Dedifferentiated amniotic fluid mesenchymal stem cell (primary cell): ENCODE results near the gene PAX5.
"Not testable (repeated sequence)": the region's sequence is repeated elsewhere in the genome, so short reads cannot be mapped to it uniquely, and the experiment has no call there.

ENCODE experiments used
- DNase-seq: peaks from one replicate; pipeline ENCODE4 v3.0.0-alpha.2; 2016; ENCODE audit errors: extremely low spot score

The PAX5 gene

DNA sequence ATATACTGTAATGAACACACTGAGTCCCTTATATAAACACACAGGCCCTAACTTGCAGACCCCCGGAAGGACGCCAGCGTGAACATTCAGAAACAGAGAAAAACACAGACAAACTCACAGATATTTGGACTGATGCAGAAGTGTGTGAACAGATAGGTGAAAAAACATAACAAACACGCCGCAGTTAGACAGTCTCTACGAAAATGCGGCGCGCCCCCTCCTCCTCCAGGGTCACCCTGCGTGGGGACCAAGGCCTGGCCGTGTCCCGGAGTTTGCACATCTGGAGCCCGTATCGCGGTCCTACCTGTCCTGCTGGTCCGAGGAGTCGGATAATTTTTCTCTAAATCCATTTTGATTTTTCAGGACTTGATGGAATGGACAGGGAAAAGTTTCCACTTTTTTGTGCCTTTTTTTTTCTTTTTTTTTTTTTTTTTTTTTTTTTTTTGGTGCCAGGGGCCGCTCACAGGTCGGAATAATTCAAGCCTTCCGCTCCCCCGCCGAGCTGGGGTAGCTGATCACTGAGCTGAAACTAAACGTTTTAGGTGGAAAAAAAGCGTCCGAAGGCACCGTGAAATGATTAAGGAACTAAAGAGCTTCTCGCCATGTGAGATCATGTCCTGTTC lies at the start of gene PAX5:
Gene PAX5, minus strand, starts transcription at position 587 of the 623 bp plus-strand sequence. Its CDS starts 237 bp downstream, at position 350.
- DNase-seq: no peak

DNA sequence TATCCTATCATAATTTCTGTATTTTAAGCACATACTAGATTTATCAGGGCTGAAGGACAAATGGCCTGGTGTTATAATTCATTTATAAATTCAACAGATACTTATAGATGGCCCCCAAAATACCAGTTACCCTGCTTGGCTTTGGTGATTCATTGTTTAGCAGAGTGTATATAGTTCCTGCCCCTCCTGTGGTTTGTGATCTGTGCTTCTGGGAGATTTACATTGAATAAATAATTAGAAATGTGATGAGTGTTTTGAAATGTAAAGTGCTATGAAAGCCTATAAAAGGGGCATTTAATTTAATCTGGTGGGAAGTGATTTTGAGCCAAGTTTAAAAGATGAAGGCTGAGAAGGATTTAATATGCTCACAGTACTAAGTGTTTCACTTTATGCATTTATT lies 49.6 kb upstream of the PAX5 start:
- DNase-seq: peak; percentile 13

DNA sequence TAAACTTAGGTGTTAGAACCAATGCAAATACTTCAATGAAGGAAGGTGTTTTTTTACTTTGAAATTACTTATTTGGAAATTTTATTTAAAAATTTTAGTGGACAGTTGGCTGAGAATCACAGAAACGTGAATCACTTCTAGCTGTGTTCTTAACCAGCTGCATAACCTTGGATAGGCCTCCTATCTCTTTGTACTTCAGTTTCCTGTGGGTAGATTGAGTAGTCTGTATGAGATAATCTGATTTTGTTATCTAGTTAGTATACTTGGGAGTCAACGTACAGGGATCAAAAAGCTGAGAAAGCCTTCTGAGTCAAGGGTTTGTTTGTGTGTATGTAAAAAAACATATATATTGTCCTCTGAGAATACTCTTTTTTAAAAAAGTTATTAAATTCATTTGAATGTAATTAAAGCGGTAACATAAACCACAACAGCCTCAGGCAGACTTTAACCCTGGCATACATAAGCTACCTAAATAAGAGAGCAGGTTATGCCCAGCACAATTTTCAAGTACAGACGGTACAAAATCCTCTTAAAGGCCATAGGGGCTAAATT lies 48.2 kb upstream of the PAX5 start:
- peak; percentile 14 for DNase-seq

- DNase-seq: not testable (repeated sequence)
Observed at GRCh38 chr9:37081507-37081906, 47.4 kb upstream of the PAX5 start.

DNA sequence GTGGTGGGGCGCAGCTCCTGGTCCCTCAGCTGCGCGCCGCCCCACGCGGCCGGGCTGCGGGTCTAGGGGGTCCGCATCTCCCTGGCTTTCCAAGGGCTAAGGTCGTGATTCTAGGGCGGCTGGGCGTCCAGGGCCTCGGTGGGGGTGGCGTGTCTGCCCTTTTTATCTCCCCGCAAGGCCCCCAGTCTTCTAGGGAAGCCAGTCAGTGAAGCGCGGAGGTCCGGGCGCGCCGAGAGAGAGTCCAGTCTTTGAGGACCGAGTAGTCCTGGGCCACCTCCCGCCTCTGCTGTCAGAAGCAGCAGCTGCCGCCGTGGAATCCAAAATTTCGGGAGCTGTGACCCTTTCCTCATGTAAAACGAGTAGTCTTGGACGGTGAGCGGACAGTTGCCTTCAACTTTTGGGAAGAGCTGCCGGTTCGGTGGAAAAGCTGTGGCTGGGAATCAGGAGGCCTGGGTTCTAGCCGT lies 46.1 kb upstream of the PAX5 start:
- DNase-seq: not testable (repeated sequence)

DNA sequence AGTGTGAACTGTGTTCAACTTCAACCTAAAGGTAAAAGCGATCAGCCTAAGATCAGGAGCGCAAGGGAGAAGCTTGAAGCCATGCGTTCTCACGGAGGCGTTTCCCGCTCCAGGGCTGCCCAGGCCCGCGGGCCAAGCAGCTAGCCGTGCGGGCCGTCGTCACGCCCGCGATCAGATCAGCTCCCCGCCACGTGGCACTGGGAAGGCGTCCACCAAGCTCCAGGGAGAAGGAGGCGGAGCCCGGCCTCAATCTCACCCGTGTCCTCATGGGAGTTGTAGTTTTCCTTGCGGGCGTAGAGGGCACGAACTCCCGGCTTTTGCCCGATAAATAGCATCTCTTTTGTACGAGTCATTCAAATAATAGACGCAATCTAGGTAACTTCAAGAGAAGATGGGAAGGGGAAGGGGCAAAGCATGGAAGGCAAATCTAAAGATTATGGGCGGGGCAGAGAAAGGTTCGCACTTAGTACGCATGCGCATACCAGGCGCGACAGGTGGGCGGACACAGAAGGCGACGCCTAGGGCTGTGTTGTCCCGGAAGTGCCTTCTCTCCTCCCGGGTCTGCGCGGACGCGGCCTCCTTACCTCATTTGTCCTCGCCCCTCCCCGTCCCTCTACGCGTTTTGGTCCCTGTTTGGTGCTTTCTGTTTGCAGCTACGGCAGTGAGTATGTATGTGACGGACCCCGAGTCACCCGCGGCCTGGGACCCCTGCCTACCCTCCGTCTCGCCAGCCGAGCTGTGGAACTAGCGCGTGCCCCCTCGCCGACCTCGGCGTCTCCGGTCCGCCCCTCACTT lies 45.5 kb upstream of the PAX5 start:
- DNase-seq: peak; percentile 92

DNA sequence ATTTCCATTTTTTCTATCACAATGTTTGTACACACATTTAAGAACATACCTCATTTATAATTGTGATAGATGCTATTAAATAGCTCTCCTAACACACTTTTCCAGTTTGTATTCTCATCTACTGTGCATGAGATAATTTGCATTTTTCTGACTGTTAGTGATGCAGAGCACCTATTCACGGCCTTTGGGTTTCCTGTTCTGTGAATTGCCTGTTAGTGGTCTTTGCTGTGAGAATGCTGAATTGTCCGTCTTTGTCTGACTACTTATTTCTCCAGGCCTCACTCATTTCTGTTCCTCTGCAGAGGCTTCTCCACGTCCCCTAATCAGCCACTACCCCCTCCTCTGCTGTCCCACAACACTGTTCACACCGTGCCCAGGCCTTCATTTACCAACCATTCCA lies 40.7 kb upstream of the PAX5 start:
- DNase-seq: not testable (repeated sequence)

DNA sequence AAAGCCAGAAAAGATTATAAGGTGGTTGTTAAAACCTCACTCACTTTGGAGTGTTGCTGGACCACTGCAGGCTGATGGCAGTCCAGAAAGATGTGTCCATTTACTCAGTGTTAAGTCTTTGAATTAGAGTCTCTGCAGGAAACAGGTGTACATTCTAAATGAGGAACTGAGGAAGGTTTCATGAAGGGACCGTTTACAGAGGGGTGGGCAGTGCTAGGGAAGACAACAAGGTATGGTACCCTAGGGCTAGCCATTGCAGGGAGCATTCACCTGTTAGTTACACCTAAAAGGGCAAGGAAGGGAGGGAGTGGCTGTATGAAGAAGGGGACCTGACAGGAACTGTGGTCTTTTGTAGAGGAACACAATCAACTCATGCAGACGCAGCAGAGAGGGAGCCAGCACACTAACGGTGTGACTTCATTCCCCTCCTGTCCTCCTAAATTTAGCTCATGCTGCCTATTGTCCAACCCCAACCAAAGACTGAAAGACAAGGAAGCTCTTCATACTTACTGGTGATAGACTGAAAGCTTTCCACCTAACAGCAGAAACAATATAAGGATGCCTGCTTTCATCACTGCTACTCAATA lies 32.2 kb upstream of the PAX5 start:
- no peak for DNase-seq

DNA sequence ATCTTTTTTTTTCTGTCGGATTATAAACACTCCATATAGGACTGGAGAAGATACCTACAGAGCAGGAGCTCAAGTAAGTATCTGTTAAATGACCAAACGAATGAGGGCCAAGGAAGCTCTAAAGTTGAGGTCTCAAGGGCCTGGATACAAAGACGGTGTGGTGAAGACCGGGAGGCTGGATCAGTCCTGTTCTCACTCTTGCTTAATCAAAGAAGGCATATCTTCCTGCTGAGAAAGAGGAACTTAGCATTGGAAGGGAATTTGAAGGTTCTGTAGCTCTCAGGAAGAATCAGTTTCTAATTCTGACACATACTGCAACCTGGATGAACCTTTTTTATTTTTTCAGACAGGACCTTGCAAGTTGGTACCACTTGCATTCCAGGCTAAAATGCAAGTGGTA lies 28.3 kb upstream of the PAX5 start:
- no peak for DNase-seq

DNA sequence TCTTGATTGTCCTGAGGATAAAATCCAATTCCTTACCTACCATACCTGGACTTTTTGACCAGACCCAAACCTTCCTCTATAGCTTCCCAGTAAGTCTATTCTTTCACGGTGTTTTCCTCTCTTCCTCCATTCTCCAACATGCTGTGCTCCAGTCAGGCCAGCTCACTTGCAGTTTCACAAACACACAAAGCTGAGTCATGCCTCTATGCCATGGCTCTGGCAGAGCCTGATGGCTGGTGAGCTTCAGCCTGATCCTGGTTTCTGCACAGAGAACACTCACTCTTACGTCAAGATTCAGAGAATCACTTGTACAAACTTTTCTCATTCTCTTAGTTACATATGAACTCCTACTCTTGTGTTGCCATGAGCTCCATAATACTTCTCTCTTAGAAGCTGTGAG lies 27.7 kb upstream of the PAX5 start:
- DNase-seq: no peak

- no peak for DNase-seq
Observed at GRCh38 chr9:37060833-37061232, 26.8 kb upstream of the PAX5 start.

DNA sequence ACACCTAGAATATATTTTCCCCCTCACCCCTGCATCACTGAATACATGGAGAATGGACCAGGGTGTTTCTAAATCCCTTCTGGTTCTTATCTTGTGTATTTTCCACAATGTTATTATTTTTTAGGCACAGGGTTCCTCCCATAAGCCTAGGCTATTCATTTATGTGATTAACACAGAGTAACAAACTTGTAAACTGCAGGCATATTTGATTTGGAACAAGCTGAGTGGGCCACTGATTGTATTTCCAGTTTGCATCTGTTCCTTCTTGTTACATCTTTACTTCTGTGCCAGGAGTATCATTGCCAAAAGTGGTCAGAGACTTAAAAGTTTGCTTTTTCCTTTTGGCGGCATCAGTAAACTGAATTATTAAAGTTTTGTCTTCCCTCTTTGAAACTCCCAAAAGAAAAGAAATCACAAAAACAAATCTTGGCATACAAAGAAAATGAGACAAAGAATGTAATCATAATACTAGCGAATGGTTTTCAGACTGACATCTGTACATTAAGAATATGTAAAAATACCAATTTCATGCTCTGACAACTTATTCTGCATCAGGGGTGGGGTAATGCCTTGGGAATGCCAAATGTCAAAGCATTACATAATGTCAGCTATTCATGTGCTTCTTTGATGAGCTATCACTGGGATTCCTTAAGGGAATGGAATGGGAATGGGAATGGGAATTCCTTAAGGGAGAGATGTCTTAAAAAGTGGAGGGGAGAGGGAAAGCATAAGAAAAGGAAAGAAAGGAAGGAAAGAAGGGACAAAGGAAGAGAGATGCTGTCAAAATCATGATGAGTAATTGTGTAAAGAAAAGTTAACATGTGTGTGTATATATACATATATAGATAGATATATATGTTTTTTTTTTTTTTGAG lies 22.2 kb upstream of the PAX5 start:
- DNase-seq: no peak

DNA sequence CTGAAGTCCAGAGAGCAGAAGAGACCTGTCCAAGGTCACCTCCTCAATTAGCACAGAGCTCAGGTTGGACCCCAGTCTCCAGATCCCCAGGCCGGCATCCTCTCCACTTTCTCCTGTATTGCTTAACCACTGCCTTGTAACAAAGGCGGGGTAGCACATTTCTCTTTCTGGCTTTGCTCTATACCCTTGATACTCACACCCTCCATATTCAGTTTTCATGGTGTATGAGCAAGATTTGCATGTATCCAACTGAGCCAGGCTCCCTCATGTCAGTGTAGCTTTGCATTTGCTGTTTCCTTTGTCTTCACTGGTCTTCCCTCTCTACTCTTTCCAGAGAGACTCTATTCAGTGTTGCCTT lies 20.3 kb upstream of the PAX5 start:
- not testable (repeated sequence) for DNase-seq

DNA sequence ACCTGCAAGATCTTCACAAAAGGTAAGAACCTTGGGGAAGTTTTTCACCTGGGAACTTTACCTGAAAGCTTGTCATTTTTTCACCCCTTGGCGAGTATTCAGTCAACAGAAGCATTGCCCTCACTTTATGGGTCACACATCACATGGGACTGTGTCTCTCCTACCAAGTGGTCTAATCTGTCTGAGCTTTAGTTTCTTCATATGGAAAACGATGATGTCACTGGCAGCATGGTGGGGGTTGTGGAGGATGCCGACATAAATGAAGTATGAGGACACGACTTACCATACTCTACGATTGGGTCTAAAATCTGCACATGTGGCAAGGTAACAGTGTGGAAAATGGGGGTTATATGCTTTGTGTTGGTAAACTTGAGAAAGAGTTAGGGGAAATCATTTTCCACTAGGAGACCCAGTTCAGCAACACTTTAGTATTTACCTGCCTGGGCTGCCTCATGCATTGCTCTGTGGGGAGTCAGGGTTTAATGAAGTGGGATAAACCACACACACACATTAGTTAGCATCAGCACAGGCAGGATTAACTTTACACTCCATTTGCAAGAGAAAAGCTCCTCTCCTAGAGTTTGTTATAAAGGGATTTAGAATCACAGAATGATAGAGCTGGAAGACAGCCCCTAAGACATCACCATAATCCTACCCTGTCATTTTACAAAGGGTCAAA lies 19.8 kb upstream of the PAX5 start:
- DNase-seq: no peak

- DNase-seq: no peak
Observed at GRCh38 chr9:37046683-37047082, 12.6 kb upstream of the PAX5 start.

DNA sequence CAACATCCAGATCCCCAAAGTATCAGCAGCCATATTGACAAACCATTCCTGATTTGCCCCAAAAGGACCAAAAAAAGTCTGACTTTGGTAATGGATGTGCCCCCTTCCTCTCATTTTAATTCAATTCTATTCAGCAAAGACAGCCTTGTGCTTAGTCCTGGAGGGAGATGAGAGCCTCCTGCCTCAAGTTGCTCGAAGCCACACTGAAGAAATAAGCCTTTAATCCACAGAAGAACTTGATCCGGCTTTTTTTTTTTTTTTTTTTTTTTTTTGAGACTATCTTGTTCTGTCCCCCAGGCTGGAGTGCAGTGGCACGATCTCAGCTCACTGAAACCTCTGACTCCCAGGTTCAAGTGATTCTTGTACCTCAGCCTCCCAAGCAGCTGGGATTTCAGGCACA lies 8.4 kb upstream of the PAX5 start:
- no peak for DNase-seq

DNA sequence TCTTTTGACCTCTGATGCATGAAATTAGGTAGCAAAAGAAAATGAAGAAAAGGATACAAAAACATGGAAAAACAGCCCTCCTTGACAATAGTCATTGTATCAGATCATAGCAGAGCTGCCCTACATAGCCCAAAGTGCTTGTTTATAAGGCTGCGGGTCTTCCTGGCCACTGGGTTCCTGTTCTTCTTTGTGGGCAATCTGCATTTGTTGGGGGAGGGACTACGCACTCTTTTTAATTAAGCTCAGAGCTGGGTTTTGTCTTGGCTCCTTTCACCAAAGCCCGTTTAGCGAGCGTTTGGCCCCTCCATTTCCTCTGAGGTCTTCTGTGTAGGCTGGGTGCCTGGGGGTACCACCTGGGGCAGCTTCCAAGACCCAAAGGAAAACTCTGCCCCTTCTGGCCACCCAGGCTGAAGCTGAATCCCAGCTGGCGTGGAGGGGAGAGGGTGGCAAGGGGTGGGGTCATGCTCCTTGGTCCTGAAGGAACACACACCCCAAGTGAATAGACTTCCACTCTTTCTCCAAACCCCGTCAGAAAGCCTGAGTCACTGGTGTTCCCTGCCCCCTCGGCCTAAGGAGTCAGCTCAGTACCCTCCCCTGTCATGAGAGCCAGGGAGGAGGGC lies 6.5 kb upstream of the PAX5 start:
- no peak for DNase-seq

- DNase-seq: no peak
Observed at GRCh38 chr9:37038943-37039464, 4.9 kb upstream of the PAX5 start.

GRCh38 chr9:37038302-37038942 lies 4.4 kb upstream of the PAX5 start:
- DNase-seq: no peak
